CD4-positive, alpha-beta T cell treated with Interleukin-10 for 1 hour (primary cell): ENCODE measurements around the gene PLCB1.
"Not testable (repeated sequence)": the region's sequence is repeated elsewhere in the genome, so short reads cannot be mapped to it uniquely, and the experiment has no call there.

Source experiments
- DNase-seq: peaks from one replicate; pipeline ENCODE4 v3.0.0-alpha.2; 2020

Gene PLCB1

GRCh38 chr20:8131598-8132483 lies at the start of gene PLCB1:
Gene PLCB1, plus strand, starts transcription at chr20:8132266. Its CDS starts 386 bp downstream, at chr20:8132652.
- DNase-seq: peak; percentile 85

- DNase-seq: no peak
These were observed 49.1 kb upstream of the PLCB1 start for GRCh38 chr20:8082989-8083388.

- no peak for DNase-seq
These were observed 42.4 kb upstream of the PLCB1 start for GRCh38 chr20:8089668-8090067.

GRCh38 chr20:8094415-8094818 lies 37.6 kb upstream of the PLCB1 start:
- DNase-seq: no peak

- no peak for DNase-seq
These were observed 37.2 kb upstream of the PLCB1 start for GRCh38 chr20:8094850-8095249.

GRCh38 chr20:8095648-8096572 lies 36.2 kb upstream of the PLCB1 start:
- DNase-seq: no peak

- no peak for DNase-seq
These were observed 34.8 kb upstream of the PLCB1 start for GRCh38 chr20:8097307-8097706.

- no peak for DNase-seq
These were observed 27.8 kb upstream of the PLCB1 start for GRCh38 chr20:8104252-8104651.

GRCh38 chr20:8114612-8115011 lies 17.5 kb upstream of the PLCB1 start:
- not testable (repeated sequence) for DNase-seq

GRCh38 chr20:8115436-8115835 lies 16.6 kb upstream of the PLCB1 start:
- no peak for DNase-seq

- DNase-seq: no peak
These were observed 15.8 kb upstream of the PLCB1 start for GRCh38 chr20:8116067-8116811.

GRCh38 chr20:8117636-8118035 lies 14.4 kb upstream of the PLCB1 start:
- no peak for DNase-seq

- no peak for DNase-seq
These were observed 14.0 kb upstream of the PLCB1 start for GRCh38 chr20:8118039-8118438.

- DNase-seq: no peak
These were observed 13.3 kb upstream of the PLCB1 start for GRCh38 chr20:8118760-8119159.

GRCh38 chr20:8121666-8122065 lies 10.4 kb upstream of the PLCB1 start:
- DNase-seq: no peak

- DNase-seq: no peak
These were observed 7.4 kb upstream of the PLCB1 start for GRCh38 chr20:8124639-8125038.

- no peak for DNase-seq
These were observed 5.9 kb upstream of the PLCB1 start for GRCh38 chr20:8126181-8126580.

GRCh38 chr20:8126841-8127378 lies 5.2 kb upstream of the PLCB1 start:
- DNase-seq: no peak

- no peak for DNase-seq
These were observed 4.4 kb upstream of the PLCB1 start for GRCh38 chr20:8127553-8128255.

GRCh38 chr20:8128291-8129060 lies 3.6 kb upstream of the PLCB1 start:
- no peak for DNase-seq
